ENCODE results near the gene CRHBP.

DNA sequence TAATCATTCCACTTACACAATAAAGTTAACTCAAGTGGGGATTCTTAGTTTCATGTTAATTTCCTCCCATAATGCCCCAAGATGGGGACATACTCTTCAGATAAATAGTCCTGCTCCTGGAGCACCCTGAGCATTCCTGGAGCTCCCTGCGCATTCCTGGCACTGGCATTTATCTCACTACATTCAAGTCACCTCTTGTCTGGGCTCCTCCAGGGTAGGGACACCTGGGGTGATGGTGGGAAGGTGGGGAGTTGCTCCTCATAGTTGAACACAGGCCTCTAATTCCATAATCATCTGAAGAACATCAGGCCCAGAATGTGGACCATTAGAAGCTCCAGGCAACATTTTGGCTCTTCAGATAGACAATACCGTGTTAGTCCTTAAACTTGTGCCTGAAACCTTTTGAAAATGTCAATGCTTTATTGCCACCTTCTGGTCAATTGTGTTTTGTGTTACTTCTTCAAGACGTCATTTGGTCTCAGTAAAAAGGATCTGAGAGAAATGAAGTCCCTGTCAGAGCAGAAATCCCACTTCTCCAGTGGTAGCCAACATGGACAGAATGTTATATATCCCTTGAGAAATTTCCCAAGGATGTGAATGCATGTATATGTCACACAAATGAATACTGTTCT lies 63.2 kb downstream of the CRHBP start:
- TF ChIP-seq ZFP30 (CRISPR knock-in tag; IDR thresholded peaks at IDR 0.05), result no peak
- no peak for TF ChIP-seq ZNF565 (CRISPR knock-in tag; conservative IDR thresholded peaks at IDR 0.05; ENCODE audit: low read depth)
- TF ChIP-seq CREB5 (CRISPR knock-in tag; IDR thresholded peaks at IDR 0.05; ENCODE audit: low read depth), result no peak
- TF ChIP-seq, protein P1, sequence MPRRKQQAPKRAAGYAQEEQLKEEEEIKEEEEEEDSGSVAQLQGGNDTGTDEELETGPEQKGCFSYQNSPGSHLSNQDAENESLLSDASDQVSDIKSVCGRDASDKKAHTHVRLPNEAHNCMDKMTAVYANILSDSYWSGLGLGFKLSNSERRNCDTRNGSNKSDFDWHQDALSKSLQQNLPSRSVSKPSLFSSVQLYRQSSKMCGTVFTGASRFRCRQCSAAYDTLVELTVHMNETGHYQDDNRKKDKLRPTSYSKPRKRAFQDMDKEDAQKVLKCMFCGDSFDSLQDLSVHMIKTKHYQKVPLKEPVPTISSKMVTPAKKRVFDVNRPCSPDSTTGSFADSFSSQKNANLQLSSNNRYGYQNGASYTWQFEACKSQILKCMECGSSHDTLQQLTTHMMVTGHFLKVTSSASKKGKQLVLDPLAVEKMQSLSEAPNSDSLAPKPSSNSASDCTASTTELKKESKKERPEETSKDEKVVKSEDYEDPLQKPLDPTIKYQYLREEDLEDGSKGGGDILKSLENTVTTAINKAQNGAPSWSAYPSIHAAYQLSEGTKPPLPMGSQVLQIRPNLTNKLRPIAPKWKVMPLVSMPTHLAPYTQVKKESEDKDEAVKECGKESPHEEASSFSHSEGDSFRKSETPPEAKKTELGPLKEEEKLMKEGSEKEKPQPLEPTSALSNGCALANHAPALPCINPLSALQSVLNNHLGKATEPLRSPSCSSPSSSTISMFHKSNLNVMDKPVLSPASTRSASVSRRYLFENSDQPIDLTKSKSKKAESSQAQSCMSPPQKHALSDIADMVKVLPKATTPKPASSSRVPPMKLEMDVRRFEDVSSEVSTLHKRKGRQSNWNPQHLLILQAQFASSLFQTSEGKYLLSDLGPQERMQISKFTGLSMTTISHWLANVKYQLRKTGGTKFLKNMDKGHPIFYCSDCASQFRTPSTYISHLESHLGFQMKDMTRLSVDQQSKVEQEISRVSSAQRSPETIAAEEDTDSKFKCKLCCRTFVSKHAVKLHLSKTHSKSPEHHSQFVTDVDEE (CRISPR knock-in tag; IDR thresholded peaks at IDR 0.05), result no peak
- TF ChIP-seq BACH2 (CRISPR knock-in tag; IDR thresholded peaks at IDR 0.05; ENCODE audit: borderline replicate concordance), result no peak

Data from SK-N-SH treated with all-trans-retinoic acid at 6 μM for 48 hours (cell line).